ENCODE measurements around the gene FRYL.
"Not testable (repeated sequence)": the region's sequence is repeated elsewhere in the genome, so short reads cannot be mapped to it uniquely, and the experiment has no call there.

The FRYL gene

DNA sequence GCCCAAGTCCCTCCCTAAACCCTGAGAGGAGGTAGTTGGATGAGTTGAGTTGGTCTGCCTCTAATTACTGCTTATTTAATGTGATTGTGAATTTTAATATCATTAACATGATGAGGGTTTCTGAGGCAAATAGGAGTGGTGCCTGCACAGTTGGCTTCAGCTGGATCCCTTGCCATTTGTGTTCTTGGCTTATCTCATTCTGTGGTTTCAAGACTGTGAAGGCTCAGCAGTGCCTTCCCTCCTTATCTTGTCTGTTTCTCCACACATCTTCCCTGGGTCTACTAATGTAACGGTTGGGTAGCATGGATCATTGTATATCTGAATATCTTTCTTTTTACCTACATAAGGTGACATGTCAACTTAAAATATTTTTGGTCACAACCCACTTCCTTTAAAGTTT lies 298.5 kb downstream of the FRYL start:
- no peak for DNase-seq

DNA sequence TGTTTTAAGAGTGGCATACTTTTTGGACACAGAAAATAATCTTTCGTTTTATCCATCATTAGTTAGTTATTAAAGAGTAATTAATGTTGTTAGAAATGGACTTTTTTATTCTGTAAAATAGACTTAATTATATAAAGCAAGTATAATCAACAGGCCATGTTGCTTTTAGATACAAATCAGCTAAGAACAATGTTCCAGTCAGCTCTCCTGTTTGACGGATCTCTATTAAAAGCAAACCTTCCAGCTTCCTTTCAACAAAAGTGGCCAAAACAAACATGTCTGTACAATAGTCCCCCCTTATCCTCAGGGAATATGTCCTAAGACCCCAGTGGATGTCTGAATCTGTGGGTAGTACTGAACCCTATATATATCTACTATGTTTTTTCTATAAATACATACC lies 301.8 kb downstream of the FRYL start:
- DNase-seq, result no peak

DNA sequence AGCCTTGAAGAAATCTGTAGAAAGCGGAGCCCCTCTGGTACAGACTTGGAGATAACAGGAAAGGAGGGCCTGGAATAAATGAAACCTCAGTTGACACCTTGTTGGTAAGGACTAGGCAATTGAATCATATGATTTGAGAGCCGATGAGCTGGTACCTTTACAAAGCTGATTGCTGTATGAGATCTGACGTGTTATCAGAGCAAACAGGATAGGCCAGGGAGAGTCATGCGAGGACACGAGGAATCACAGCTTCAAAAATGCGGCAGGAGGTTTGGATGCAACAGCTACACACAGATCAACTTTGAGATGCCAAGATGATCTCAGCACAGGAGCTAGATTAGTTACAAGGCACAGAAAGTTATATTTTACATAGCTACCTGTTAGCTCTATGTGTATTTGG lies 304.3 kb downstream of the FRYL start:
- DNase-seq, result no peak

DNA sequence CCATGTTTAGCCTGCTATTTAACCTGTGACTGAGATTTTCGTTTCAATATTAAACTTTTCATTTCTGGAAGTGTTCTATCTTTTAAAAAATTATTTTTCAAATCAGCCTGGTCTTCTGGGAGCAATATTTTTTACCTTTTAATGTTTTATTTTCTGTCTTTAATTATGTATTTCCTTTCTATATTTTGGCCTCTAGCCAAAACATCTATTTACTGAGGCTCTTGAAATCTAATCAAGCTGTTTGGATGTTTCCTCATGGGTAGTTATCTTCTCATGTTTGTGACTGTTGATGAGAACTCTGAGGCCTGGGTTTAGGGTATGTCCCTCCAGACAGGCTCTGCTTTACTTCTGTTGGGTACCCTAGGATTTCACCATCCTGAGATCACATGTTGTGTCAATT lies 307.3 kb downstream of the FRYL start:
- no peak for DNase-seq

DNA sequence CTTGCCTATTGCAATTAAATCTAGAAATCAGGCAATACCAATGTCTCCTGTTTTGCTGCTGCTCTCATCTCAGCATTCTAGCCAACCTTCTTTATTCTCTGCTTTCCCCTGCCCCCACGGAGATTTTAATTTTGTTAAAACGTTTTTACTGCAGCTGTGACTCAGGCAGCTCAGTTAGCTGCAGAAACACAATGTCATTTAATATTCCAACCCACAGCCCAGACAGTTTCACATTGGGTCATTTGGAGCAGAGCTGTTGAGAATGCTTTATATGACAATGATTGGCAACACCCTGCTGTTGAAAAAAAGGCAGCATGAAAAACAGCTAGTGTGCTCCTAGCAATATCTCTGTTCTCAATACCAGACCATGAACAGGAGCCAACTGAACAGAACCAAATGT lies 309.5 kb downstream of the FRYL start:
- DNase-seq, result no peak

DNA sequence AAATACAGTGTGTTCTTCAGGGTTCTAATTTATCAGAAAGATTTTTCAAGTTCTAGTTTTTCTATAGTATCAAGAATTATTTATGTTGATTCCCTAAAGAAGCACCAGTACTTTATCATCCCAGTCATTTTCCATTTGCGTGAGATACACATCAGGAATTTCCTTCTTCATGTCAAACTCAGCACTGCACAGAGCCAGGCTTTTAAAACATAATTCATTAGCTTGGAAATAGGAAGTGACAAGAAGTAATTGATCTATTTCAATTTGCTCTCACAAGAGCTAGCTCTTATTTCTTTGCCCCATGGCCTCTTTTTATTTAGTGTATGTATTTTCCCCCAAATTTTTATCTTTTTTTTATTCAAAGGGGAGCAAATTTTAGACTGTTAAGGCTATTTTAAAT lies 309.9 kb downstream of the FRYL start:
- DNase-seq, result no peak

DNA sequence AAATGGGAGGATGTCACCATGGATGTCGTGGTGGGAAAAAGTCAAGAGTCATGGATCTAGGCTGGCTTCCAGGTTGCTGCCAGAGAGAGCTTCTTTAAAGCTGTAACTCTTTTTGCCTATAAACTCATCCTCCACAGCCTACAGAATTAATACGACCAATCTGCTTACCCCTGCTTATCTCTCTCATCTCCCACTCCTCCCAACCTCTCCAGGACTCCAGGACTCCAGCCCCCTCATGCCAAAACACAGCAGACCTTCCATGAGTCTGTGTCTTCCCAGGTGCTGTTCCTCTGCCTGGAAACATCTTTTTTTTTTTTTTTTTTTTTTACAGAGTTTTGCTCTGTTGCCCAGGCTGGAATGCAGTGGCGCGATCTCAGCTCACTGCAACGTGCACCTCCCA lies 312.2 kb downstream of the FRYL start:
- no peak for DNase-seq

DNA sequence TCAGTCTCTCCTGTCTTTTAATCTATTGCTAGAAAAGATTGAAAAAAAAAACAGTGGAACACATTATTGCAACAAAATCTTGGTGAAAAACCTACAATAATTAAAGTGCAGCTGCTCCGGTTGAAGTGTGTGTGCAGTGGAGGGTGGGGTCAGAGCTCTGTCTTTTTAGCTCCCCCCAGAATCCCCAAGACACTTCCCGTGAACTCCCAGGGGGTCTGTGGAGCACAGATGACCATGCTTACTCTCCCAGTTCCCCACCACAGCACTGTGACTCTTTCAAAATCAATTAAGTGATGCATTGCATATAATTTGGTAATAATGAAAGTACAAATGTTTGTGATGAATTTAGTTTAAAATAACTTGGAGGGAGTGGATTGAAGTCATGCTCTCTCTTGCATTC lies 312.6 kb downstream of the FRYL start:
- DNase-seq, result no peak

DNA sequence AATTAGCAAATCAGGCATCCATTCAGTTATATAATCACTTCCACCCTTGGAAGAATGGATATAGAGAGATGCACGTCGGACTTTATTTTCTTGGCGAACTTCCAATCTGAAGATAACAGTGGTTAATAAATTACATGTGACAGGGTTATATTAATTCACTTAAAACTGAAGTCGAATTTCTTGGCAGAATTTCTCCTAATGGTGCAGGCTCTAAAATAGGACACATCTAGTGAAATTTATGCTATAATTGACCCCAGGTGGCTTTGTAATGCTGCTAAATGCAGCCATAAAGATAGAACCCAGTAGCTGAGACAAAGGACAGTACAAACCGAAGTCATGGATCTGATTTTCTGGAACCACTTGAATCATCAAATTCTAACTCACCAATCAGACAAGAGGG lies 317.7 kb downstream of the FRYL start:
- no peak for DNase-seq

DNA sequence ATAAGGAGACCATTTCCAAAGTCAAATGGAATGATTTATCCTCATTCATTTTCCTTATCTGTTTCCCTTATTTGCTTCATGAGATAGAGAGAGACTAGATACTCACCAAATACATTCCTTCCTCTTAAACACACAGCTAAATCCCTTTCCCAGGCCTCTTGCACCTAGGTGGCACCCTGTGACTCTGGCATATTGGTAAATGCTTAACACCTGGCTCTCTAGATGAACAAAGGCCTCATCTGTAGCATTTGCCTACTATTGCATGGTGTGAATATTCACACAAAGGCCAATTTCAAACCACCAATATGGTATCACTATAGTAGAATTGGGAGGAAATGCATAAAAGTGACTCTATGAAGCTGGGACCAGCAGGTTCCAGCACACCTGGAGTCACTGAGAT lies 319.1 kb downstream of the FRYL start:
- no peak for DNase-seq

DNA sequence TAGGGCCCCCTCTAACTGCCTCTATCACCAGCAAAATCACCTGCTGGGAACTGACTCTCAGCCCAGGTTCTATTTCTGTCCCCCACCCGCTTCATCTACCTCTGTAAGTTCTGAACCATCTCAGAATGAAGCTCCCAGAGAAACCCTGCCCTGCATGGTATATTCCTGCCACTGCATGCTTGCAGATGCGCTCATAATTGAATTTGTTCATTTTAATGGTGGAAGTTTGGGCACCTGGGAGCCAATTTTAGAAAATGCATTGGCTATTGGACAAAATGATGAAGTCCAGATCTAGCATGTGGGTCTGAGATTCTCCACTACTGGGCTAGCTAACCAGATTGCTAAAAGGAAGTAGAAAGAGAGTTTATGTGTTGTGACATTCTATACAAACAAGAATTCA lies 325.5 kb downstream of the FRYL start:
- DNase-seq, result no peak

DNA sequence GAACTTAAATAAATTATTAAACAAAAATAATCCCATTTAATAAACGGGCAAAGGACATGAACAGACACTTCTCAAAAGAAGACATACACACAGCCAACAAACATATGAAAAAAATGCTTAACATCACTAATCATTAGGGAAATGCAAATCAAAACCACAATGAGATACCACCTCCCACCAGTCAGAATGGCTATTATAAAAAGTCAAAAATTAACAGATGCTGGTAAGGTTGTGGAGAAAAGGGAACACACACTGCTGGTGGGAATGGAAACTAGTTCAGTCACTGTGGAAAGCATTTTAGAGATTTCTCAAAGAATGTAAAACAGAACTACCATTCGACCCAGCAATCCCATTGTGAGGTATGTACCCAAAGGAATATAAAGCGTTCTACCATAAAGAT lies 328.4 kb downstream of the FRYL start:
- DNase-seq, result not testable (repeated sequence)

DNA sequence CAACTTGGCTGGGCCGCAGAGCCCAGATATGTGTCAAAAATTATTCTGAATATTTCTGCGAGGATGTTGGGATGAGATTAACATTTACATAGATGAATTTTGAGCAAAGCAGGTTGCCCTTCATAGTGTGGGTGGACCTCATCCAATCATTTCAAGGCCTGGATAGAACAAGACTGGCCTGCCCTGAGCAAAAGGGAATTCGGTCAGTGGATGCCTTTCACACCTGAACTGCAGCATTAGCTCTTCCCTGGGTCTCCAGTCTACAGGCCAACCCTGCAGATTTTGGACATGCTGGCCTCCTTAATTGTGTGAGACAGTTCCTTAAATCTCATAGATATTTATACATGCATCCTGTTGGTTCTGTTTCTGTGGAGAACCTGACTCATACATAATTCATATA lies 329.3 kb downstream of the FRYL start:
- no peak for DNase-seq

DNA sequence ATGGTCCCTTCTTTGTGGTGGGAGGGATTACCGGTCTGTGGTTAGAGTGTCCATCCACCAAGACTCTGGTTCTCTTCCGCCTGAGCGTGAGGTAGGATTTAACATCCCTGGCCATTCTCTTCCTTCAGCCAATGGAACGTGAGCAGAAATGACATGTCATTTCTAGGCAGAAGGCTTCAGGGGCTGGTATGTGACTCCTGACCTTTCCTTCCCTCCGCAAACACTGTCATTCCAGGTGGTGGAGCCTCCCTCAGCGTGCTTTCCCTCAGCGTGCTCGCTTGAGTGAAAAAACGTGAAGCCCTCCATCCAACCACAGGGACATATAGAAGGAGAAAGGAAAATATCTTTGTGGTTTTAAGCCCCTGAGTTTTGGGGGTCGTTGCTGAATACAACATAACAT lies 330.9 kb downstream of the FRYL start:
- no peak for DNase-seq

Data from CD4-positive, alpha-beta T cell treated with Interleukin-12 subunit alpha and Interleukin-12 subunit beta, for 1 hour (primary cell).